SK-N-SH treated with all-trans-retinoic acid at 6 μM for 48 hours (cell line): ENCODE results near the gene IL17B.

Experiments used
- ATAC-seq: fragments of 200-7000 bp; cut with Tn5 transposase; 3 replicates; pipeline ENCODE4 v1.9.1; 2020; ENCODE audit warnings: mild to moderate bottlenecking, moderate library complexity
- ARNTL ChIP-seq: fragments of 450-650 bp; formaldehyde crosslinking; IDR thresholded peaks from 2 replicates; pipeline ENCODE4 v1.5.0; 2020; ENCODE audit warnings: low read depth, mild to moderate bottlenecking, moderate library complexity, borderline replicate concordance
- BACH2 ChIP-seq: fragments of 250-450 bp; sonication (Bioruptor Pico); IDR thresholded peaks from 2 replicates; pipeline ENCODE4 v1.9.0; 2021; ENCODE audit warnings: mild to moderate bottlenecking, borderline replicate concordance
- CSDC2 ChIP-seq: fragments of 250-450 bp; sonication (Bioruptor Pico); IDR thresholded peaks from 2 replicates; pipeline ENCODE4 v1.5.0; 2020; ENCODE audit warnings: mild to moderate bottlenecking, moderate library complexity
- ESRRG ChIP-seq: fragments of 250-450 bp; sonication (Bioruptor Pico); IDR thresholded peaks from 2 replicates; pipeline ENCODE4 v1.6.1; 2021; ENCODE audit warnings: mild to moderate bottlenecking
- GLIS3 ChIP-seq: fragments of 250-450 bp; sonication (Bioruptor Pico); IDR thresholded peaks from 2 replicates; pipeline ENCODE4 v1.5.0; 2020; ENCODE audit warnings: mild to moderate bottlenecking, moderate library complexity
- ISL1 ChIP-seq: fragments of 250-450 bp; sonication (Bioruptor Pico); IDR thresholded peaks from 2 replicates; pipeline ENCODE4 v2.1.2; 2022; ENCODE audit warnings: mild to moderate bottlenecking, moderate library complexity
- OSR1 ChIP-seq: fragments of 250-450 bp; sonication (Bioruptor Pico); IDR thresholded peaks from 2 replicates; pipeline ENCODE4 v1.8.0; 2022; ENCODE audit warnings: moderate library complexity, mild to moderate bottlenecking, inconsistent platforms
- PPARA ChIP-seq: fragments of 250-450 bp; sonication (Bioruptor Pico); IDR thresholded peaks from 2 replicates; pipeline ENCODE4 v1.5.0; 2020; ENCODE audit warnings: mild to moderate bottlenecking, borderline replicate concordance
- RARB ChIP-seq: fragments of 250-450 bp; sonication (Bioruptor Pico); IDR thresholded peaks from 2 replicates; pipeline ENCODE4 v1.8.0; 2021; ENCODE audit warnings: mild to moderate bottlenecking, moderate library complexity
- SNAI2 ChIP-seq: fragments of 250-450 bp; sonication (Bioruptor Pico); IDR thresholded peaks from 2 replicates; pipeline ENCODE4 v1.5.0; 2020; ENCODE audit warnings: mild to moderate bottlenecking, moderate library complexity
- TCF4 ChIP-seq: fragments of 250-450 bp; sonication (Bioruptor Pico); IDR thresholded peaks from 2 replicates; pipeline ENCODE4 v1.8.0; 2021; ENCODE audit warnings: mild to moderate bottlenecking, moderate library complexity, borderline replicate concordance
- TOX ChIP-seq: fragments of 250-450 bp; sonication (Bioruptor Pico); IDR thresholded peaks from 2 replicates; pipeline ENCODE4 v1.8.0; 2021; ENCODE audit warnings: mild to moderate bottlenecking, moderate library complexity, borderline replicate concordance
- ZC3H10 ChIP-seq: fragments of 250-450 bp; sonication (Bioruptor Pico); IDR thresholded peaks from 2 replicates; pipeline ENCODE4 v1.5.1; 2021; ENCODE audit warnings: mild to moderate bottlenecking, moderate library complexity
- ZFP30 ChIP-seq: fragments of 450-650 bp; formaldehyde crosslinking; IDR thresholded peaks from 2 replicates; pipeline ENCODE4 v1.5.0; 2022; ENCODE audit warnings: mild to moderate bottlenecking, moderate library complexity
- ZNF70 ChIP-seq: fragments of 450-650 bp; formaldehyde crosslinking; IDR thresholded peaks from 2 replicates; pipeline ENCODE4 v1.5.0; 2020; ENCODE audit warnings: mild to moderate bottlenecking, moderate library complexity
- ZNF8 ChIP-seq: fragments of 450-650 bp; formaldehyde crosslinking; IDR thresholded peaks from 2 replicates; pipeline ENCODE4 v1.5.0; 2020; ENCODE audit warnings: mild to moderate bottlenecking, moderate library complexity
- TF ChIP-seq, protein P1 (sequence below): fragments of 250-450 bp; sonication (Bioruptor Pico); IDR thresholded peaks from 2 replicates; pipeline ENCODE4 v1.8.0; 2021; ENCODE audit warnings: low read depth, mild to moderate bottlenecking, moderate library complexity, borderline replicate concordance
- TF ChIP-seq, protein P2 (sequence below): fragments of 250-450 bp; sonication (Bioruptor Pico); IDR thresholded peaks from 2 replicates; pipeline ENCODE4 v1.5.1; 2021; ENCODE audit warnings: mild to moderate bottlenecking, moderate library complexity
- TF ChIP-seq, protein P3 (sequence below): fragments of 250-450 bp; sonication (Bioruptor Pico); IDR thresholded peaks from 2 replicates; pipeline ENCODE4 v1.5.0; 2020; ENCODE audit warnings: mild to moderate bottlenecking, moderate library complexity
- TF ChIP-seq, protein P4 (sequence below): fragments of 250-450 bp; sonication (Bioruptor Pico); IDR thresholded peaks from 2 replicates; pipeline ENCODE4 v1.8.0; 2020; ENCODE audit warnings: mild to moderate bottlenecking, moderate library complexity, borderline replicate concordance

The IL17B gene

DNA sequence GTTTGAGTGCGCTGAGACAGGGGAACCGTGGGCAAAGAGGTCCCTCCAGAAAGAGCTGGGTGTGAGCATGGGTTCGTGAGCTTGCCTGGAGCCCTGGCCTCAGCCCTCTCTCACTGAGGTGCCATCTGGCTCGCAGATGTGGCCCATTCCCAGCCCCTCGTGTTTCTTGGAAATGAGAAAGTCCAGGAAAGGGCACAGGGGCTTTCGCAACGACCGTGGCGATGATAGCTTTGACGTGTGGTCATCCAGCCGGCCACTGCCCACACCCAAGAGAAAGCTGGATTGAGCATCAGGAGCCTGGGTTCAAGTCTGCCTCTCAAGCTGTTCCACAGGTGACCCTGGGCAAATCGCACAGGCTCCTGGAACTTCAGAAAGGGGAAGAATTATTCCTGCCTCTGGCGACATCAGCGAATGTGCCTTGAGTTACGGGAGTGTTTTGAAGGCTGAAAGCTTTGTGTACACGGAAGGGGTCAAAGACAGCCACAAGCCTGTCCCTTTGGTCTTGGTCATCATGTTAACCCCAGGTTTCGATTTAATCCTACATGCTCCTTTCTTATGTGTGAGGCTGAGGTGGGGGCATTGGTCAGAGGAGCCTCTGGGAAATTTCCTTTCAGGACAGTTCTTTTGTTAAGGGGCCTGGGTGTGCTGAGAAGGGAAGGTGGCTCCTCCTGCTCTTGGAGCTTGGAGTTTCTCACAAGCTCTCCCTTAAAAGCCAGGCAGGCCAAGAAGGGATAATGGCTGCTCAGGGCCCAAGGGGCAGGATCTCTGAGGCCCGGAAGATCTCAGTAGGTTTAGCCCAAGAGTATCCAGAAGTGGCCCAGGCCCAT, 41.7 kb upstream of the IL17B start:
- TF ChIP-seq TCF4 (CRISPR knock-in tag) = peak; percentile 87
- no peak for TF ChIP-seq CSDC2 (CRISPR knock-in tag)
- ATAC-seq = no peak

DNA sequence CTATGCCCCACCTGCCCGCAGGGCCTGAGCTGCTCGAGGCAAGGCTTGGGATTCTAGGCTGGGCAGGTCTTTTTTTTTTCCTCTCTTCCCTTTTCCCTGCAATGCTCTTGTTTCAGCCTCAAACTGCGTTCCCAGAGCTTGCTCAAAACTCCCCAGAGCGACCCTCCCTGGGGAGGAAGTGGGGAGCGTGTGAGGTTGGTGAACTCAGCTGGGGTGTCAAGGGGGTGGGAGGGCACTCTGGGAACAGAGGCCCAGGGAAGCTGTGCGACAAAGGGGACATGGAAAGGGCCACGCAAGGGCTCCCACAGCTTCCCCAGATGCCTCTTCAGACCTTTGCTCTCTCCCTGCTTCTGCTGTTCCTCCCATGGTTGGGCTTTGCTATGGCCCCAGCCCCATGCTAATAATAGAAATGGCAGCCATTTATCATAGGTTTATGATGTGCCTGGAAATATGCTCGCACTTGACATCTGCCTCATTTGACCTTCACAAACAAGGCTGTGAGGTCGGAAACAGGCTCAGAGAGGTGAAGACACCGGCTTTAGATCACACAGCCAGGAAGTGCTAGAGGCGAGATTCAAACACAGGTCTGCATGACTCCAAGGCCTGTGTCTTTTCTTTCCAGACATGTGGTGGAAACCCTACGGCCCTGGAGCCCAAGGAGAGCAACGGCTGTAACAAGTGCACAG, 40.9 kb upstream of the IL17B start:
- TF ChIP-seq ARNTL = no peak
- TF ChIP-seq CSDC2 (CRISPR knock-in tag) = no peak

DNA sequence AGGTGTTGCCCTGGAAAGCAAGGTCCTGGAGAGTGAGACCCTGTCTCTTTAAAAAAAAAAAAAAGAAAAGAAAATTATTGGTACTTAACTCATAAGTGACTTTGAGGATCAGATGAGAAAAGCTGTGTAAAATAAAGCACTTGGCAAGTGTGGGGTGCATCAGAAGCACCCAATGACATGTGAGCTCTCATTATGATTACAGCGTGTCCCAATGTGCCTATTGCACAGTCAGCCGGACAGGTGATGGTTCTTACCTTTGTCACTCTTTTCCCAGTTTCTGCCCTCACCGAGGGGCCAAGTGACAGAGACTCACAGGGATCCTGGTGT, 40.4 kb upstream of the IL17B start:
- ATAC-seq = no peak
- TF ChIP-seq RARB (CRISPR knock-in tag) (no peak), TOX (CRISPR knock-in tag) (no peak), TCF4 (CRISPR knock-in tag) (no peak), GLIS3 (no peak)

More for the DNA sequence above, 40.9 kb upstream of the IL17B start:
- ATAC-seq = no peak

DNA sequence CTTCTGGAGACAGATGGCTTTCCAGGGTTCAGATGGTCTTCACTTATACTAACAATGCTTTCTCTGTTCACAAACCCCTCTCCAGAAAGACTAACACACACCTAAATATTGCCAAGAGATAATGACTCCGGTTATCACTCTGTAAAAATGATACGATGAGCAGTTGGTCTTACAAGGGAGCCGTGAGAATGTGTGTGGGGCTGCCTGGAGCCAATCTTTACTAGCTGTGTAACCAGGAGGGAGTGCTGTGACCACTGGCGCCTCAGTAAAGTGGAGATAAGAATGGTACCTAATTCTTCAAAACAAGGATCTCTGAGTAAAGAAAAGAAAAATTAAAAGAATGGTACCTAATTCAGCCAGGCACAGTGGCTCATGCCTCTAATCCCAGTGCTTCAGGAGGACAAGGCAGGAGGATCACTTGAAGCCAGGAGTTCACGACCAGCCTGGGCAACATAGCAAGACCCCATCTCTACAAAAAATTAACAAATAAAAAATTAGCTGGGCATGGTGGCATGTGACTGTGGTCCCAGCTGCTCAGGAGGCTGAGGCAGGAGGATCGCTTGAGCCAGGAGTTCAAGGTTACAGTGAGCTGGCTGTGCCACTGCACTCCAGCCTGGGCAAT, 39.9 kb upstream of the IL17B start:
- no peak for ATAC-seq

More for the DNA sequence above, 39.9 kb upstream of the IL17B start:
- TF ChIP-seq, protein P1, sequence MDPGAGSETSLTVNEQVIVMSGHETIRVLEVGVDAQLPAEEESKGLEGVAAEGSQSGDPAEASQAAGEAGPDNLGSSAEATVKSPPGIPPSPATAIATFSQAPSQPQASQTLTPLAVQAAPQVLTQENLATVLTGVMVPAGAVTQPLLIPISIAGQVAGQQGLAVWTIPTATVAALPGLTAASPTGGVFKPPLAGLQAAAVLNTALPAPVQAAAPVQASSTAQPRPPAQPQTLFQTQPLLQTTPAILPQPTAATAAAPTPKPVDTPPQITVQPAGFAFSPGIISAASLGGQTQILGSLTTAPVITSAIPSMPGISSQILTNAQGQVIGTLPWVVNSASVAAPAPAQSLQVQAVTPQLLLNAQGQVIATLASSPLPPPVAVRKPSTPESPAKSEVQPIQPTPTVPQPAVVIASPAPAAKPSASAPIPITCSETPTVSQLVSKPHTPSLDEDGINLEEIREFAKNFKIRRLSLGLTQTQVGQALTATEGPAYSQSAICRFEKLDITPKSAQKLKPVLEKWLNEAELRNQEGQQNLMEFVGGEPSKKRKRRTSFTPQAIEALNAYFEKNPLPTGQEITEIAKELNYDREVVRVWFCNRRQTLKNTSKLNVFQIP = no peak
- TF ChIP-seq CSDC2 (CRISPR knock-in tag) (no peak), SNAI2 (CRISPR knock-in tag) (no peak), ESRRG (CRISPR knock-in tag) (no peak), PPARA (CRISPR knock-in tag) (no peak), RARB (CRISPR knock-in tag) (no peak), TOX (CRISPR knock-in tag) (no peak), ARNTL (no peak), OSR1 (CRISPR knock-in tag) (no peak), BACH2 (CRISPR knock-in tag) (no peak), ISL1 (CRISPR knock-in tag) (no peak), ZFP30 (CRISPR knock-in tag) (no peak), ZNF70 (no peak), ZC3H10 (CRISPR knock-in tag) (no peak), ZNF8 (CRISPR knock-in tag) (no peak), GLIS3 (no peak)
- TF ChIP-seq, protein P2, sequence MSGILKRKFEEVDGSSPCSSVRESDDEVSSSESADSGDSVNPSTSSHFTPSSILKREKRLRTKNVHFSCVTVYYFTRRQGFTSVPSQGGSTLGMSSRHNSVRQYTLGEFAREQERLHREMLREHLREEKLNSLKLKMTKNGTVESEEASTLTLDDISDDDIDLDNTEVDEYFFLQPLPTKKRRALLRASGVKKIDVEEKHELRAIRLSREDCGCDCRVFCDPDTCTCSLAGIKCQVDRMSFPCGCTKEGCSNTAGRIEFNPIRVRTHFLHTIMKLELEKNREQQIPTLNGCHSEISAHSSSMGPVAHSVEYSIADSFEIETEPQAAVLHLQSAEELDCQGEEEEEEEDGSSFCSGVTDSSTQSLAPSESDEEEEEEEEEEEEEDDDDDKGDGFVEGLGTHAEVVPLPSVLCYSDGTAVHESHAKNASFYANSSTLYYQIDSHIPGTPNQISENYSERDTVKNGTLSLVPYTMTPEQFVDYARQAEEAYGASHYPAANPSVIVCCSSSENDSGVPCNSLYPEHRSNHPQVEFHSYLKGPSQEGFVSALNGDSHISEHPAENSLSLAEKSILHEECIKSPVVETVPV (CRISPR knock-in tag) = no peak
- TF ChIP-seq, protein P3, sequence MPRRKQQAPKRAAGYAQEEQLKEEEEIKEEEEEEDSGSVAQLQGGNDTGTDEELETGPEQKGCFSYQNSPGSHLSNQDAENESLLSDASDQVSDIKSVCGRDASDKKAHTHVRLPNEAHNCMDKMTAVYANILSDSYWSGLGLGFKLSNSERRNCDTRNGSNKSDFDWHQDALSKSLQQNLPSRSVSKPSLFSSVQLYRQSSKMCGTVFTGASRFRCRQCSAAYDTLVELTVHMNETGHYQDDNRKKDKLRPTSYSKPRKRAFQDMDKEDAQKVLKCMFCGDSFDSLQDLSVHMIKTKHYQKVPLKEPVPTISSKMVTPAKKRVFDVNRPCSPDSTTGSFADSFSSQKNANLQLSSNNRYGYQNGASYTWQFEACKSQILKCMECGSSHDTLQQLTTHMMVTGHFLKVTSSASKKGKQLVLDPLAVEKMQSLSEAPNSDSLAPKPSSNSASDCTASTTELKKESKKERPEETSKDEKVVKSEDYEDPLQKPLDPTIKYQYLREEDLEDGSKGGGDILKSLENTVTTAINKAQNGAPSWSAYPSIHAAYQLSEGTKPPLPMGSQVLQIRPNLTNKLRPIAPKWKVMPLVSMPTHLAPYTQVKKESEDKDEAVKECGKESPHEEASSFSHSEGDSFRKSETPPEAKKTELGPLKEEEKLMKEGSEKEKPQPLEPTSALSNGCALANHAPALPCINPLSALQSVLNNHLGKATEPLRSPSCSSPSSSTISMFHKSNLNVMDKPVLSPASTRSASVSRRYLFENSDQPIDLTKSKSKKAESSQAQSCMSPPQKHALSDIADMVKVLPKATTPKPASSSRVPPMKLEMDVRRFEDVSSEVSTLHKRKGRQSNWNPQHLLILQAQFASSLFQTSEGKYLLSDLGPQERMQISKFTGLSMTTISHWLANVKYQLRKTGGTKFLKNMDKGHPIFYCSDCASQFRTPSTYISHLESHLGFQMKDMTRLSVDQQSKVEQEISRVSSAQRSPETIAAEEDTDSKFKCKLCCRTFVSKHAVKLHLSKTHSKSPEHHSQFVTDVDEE (CRISPR knock-in tag) = no peak
- TF ChIP-seq, protein P4, sequence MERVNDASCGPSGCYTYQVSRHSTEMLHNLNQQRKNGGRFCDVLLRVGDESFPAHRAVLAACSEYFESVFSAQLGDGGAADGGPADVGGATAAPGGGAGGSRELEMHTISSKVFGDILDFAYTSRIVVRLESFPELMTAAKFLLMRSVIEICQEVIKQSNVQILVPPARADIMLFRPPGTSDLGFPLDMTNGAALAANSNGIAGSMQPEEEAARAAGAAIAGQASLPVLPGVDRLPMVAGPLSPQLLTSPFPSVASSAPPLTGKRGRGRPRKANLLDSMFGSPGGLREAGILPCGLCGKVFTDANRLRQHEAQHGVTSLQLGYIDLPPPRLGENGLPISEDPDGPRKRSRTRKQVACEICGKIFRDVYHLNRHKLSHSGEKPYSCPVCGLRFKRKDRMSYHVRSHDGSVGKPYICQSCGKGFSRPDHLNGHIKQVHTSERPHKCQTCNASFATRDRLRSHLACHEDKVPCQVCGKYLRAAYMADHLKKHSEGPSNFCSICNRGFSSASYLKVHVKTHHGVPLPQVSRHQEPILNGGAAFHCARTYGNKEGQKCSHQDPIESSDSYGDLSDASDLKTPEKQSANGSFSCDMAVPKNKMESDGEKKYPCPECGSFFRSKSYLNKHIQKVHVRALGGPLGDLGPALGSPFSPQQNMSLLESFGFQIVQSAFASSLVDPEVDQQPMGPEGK (CRISPR knock-in tag) = no peak
